Suprapubic skin (tissue), 4 donors: ENCODE measurements around the gene MINDY2.

ENCODE experiments used
- CTCF ChIP-seq, 2 donors: fragments of 200-600 bp in 1 of 2; fragments of 450-650 bp in 1 of 2; sonication (generic) in 1 of 2; IDR thresholded peaks; one replicate each; pipeline ENCODE4 v1.5.1; 2016 to 2019; ENCODE audit warnings: antibody characterized with exemption in 2 of 2, mild to moderate bottlenecking in 1 of 2, moderate library complexity in 1 of 2
- EP300 ChIP-seq: sonication (generic); formaldehyde crosslinking; IDR thresholded peaks from one replicate; pipeline ENCODE4 v1.6.1; 2017; ENCODE audit warnings: antibody characterized with exemption
- POLR2A ChIP-seq, 2 donors: fragments of 450-650 bp; IDR thresholded peaks; one replicate each; pipeline ENCODE4 v1.6.1; 2017; ENCODE audit warnings: antibody characterized with exemption in 2 of 2, mild to moderate bottlenecking in 2 of 2, moderate library complexity in 2 of 2
- POLR2AphosphoS5 ChIP-seq, 3 donors: sonication (generic); formaldehyde crosslinking; IDR thresholded peaks; one replicate each; pipeline ENCODE4 v1.6.1; 2017; ENCODE audit warnings: antibody characterized with exemption in 3 of 3

- no peak for TF ChIP-seq POLR2A (IDR thresholded peaks at IDR 0.05)
- TF ChIP-seq CTCF (IDR thresholded peaks at IDR 0.05) = no peak
- no peak for TF ChIP-seq POLR2AphosphoS5 (IDR thresholded peaks at IDR 0.05)
- TF ChIP-seq EP300 = no peak
Observed at GRCh38 chr15:58889363-58889762, 118.3 kb downstream of the MINDY2 start.
